WTC11 (cell line): ENCODE measurements around the gene MYOM1.

ENCODE experiments used
- ATF1 ChIP-seq: sonication (generic); formaldehyde crosslinking; IDR thresholded peaks from 2 replicates; pipeline ENCODE4 v1.8.1; 2023; ENCODE audit warnings: mild to moderate bottlenecking, moderate library complexity, missing genetic modification reagents
- CREB1 ChIP-seq: sonication (generic); formaldehyde crosslinking; IDR thresholded peaks from 2 replicates; pipeline ENCODE4 v1.8.0; 2023; ENCODE audit warnings: mild to moderate bottlenecking, missing genetic modification reagents
- FOXK1 ChIP-seq: sonication (generic); formaldehyde crosslinking; IDR thresholded peaks from 2 replicates; pipeline ENCODE4 v1.8.0; 2022; ENCODE audit warnings: mild to moderate bottlenecking, moderate library complexity, missing genetic modification reagents
- GRHL2 ChIP-seq: fragments of 250-450 bp; sonication (Bioruptor Pico); IDR thresholded peaks from 2 replicates; pipeline ENCODE4 v1.8.0; 2022; ENCODE audit warnings: mild to moderate bottlenecking, moderate library complexity; ENCODE audit not compliant: insufficient replicate concordance, severe bottlenecking
- MAX ChIP-seq: sonication (generic); formaldehyde crosslinking; IDR thresholded peaks from 2 replicates; pipeline ENCODE4 v1.8.0; 2022; ENCODE audit warnings: mild to moderate bottlenecking, missing genetic modification reagents
- NR3C1 ChIP-seq: sonication (generic); formaldehyde crosslinking; conservative IDR thresholded peaks from 2 replicates; pipeline ENCODE4 v1.8.1; 2023; ENCODE audit warnings: low read depth, mild to moderate bottlenecking, missing genetic modification reagents
- PREB ChIP-seq: sonication (generic); formaldehyde crosslinking; IDR thresholded peaks from 2 replicates; pipeline ENCODE4 v1.8.1; 2022; ENCODE audit warnings: mild to moderate bottlenecking, missing genetic modification reagents, moderate library complexity, borderline replicate concordance
- RELA ChIP-seq: sonication (generic); formaldehyde crosslinking; IDR thresholded peaks from 2 replicates; pipeline ENCODE4 v1.8.1; 2022; ENCODE audit warnings: missing genetic modification reagents, mild to moderate bottlenecking, borderline replicate concordance
- SP1 ChIP-seq: sonication (generic); formaldehyde crosslinking; conservative IDR thresholded peaks from 2 replicates; pipeline ENCODE4 v1.8.1; 2022; ENCODE audit warnings: missing genetic modification reagents
- USF2 ChIP-seq: sonication (generic); formaldehyde crosslinking; IDR thresholded peaks from 2 replicates; pipeline ENCODE4 v1.8.1; 2023; ENCODE audit warnings: mild to moderate bottlenecking, missing genetic modification reagents, moderate library complexity
- ZNF232 ChIP-seq: sonication (generic); formaldehyde crosslinking; IDR thresholded peaks from 2 replicates; pipeline ENCODE4 v1.8.0; 2022; ENCODE audit warnings: mild to moderate bottlenecking, missing genetic modification reagents
- TF ChIP-seq, protein P1 (sequence below): fragments of 200-600 bp; IDR thresholded peaks from 2 replicates; pipeline ENCODE4 v1.8.0; 2022; ENCODE audit warnings: antibody characterized with exemption
- TF ChIP-seq, protein P2 (sequence below): sonication (generic); formaldehyde crosslinking; IDR thresholded peaks from 2 replicates; pipeline ENCODE4 v1.8.1; 2022; ENCODE audit warnings: low read depth, missing genetic modification reagents, borderline replicate concordance

DNA sequence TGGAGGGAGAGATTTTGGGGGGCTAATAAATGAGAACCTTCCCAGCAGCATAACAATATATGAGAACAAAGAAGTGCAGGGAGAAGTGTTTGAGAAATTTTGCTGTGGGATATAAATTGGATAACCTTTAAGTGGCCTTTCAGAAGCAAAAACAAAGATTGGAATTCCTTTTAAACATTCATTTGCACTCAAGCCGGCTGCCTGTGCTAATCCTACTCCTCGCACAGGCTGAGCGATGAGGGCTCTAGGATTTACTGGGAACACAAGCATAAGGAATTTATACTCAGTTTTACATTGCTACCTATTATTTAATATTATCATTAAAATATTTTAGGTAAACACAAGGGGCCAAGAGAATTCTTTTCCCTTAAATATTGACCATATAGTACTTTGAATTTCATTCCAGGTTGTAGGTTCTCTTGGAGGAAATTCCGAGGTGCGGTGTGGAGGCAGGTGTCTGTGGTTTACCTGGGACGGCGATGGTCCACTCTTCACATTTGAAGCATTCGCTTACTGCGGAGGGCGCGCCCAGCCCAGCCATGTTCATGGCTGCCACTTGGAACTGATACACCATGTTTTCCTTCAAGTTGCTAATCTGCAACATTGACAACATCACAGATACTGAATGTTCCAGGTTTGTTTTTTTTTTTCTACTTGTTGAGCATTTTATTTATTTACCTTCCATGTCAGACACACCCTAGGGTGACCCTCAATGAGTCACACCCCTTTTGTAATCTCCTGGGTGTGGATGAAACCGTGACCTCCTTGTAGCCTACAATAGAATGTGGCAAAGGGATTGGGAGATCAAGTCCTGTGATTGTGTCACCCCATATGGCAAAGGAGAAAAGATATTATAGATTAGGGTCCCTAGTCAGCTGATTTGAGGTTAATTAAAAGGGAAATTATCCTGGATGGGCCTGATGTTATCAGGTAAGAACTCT, 100.1 kb downstream of the MYOM1 start:
- TF ChIP-seq MAX (CRISPR knock-in tag) (no peak), NR3C1 (CRISPR knock-in tag) (no peak), CREB1 (CRISPR knock-in tag) (no peak), FOXK1 (no peak), ZNF232 (CRISPR knock-in tag) (no peak), ATF1 (CRISPR knock-in tag) (no peak), USF2 (CRISPR knock-in tag) (no peak), PREB (no peak), SP1 (CRISPR knock-in tag) (no peak), GRHL2 (CRISPR knock-in tag) (no peak), RELA (CRISPR knock-in tag) (no peak)
- TF ChIP-seq, protein P1, sequence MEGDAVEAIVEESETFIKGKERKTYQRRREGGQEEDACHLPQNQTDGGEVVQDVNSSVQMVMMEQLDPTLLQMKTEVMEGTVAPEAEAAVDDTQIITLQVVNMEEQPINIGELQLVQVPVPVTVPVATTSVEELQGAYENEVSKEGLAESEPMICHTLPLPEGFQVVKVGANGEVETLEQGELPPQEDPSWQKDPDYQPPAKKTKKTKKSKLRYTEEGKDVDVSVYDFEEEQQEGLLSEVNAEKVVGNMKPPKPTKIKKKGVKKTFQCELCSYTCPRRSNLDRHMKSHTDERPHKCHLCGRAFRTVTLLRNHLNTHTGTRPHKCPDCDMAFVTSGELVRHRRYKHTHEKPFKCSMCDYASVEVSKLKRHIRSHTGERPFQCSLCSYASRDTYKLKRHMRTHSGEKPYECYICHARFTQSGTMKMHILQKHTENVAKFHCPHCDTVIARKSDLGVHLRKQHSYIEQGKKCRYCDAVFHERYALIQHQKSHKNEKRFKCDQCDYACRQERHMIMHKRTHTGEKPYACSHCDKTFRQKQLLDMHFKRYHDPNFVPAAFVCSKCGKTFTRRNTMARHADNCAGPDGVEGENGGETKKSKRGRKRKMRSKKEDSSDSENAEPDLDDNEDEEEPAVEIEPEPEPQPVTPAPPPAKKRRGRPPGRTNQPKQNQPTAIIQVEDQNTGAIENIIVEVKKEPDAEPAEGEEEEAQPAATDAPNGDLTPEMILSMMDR: no peak
- TF ChIP-seq, protein P2, sequence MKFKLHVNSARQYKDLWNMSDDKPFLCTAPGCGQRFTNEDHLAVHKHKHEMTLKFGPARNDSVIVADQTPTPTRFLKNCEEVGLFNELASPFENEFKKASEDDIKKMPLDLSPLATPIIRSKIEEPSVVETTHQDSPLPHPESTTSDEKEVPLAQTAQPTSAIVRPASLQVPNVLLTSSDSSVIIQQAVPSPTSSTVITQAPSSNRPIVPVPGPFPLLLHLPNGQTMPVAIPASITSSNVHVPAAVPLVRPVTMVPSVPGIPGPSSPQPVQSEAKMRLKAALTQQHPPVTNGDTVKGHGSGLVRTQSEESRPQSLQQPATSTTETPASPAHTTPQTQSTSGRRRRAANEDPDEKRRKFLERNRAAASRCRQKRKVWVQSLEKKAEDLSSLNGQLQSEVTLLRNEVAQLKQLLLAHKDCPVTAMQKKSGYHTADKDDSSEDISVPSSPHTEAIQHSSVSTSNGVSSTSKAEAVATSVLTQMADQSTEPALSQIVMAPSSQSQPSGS (CRISPR knock-in tag): no peak
